GM12864 (cell line): ENCODE measurements around the gene ARFGEF2.
"Not testable (repeated sequence)": the region's sequence is repeated elsewhere in the genome, so short reads cannot be mapped to it uniquely, and the experiment has no call there.

Experiments
- DNase-seq: peaks from one replicate; pipeline ENCODE4 v3.0.0-alpha.2; 2011; ENCODE audit warnings: low read depth
- H3K4me3 ChIP-seq: 2 replicates; pipeline ENCODE4 v1.5.1; 2011; ENCODE audit warnings: mild to moderate bottlenecking, low read depth, low read length, control low read depth
- CTCF ChIP-seq: IDR thresholded peaks from 2 replicates; pipeline ENCODE4 v1.5.1; 2011; ENCODE audit warnings: low read depth, mild to moderate bottlenecking, moderate library complexity, low read length, control low read depth, inconsistent platforms; ENCODE audit errors: missing control alignments

The ARFGEF2 gene

GRCh38 chr20:49054056-49054643 is 132.6 kb downstream of the ARFGEF2 start:
- no peak overlapping the region for H3K4me3 ChIP-seq
- TF ChIP-seq CTCF, result no peak
- DNase-seq, result no peak

DNA sequence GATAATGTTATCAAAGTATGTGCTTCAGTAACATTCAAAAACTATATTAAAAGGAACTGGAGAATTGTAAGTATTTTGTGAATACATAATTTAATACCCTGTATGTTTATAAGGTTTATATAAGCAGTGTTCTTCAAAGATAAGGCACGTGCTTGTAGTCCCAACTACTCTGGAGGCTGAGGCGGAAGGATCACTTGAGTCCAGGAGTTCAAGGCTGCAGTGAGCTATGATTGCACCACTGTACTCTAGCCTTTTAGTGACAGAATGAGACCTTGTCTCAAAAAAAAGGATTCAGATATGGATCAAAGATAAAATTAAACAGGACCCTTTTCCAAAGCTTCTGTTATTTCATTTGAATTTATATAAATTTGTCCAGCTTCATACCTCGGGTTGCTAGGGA is 141.8 kb downstream of the ARFGEF2 start:
- no peak overlapping the region for H3K4me3 ChIP-seq
- no peak for DNase-seq
- TF ChIP-seq CTCF, result no peak

DNA sequence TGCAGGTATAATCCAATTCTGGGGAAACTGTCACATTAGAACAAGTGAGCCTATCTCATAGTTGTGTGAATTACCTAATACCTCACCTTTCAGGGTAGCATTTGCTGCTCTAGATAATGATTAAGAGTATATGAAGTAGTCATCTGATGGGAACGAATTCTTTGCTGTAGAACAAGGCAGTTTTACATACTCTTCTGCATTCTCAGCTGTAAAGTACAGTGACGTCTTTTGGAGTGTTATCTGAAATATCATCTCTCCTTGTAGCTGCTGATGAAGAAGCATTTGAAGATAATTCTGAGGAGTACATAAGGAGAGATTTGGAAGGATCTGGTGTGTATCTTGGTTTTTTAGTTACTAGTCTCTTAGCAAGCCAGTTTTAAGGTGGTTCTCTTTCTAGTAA is 153.0 kb downstream of the ARFGEF2 start:
- DNase-seq, result no peak
- no peak for TF ChIP-seq CTCF
- no peak overlapping the region for H3K4me3 ChIP-seq

DNA sequence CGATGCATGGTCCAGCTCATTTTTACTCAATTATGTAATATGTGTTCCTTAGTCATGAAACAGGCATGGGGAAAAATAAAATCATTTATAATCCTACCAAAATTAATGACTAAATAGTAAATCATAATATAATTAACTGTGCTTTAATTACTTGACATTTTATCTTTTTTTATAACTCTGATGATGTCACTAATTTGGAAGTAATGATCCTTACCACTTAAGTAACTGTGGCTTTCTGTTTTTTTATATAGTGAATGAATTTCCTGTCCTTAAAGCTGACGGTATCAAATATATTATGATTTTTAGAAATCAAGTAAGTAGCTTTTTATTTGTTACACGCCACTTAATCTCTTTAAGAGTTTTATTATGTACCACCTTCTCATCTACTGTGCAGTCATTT is 156.8 kb downstream of the ARFGEF2 start:
- DNase-seq, result no peak
- no peak for TF ChIP-seq CTCF
- no peak overlapping the region for H3K4me3 ChIP-seq

- not testable (repeated sequence) for DNase-seq, H3K4me3 ChIP-seq
These were observed 160.8 kb downstream of the ARFGEF2 start for GRCh38 chr20:49082295-49082694.
